SK-N-SH treated with all-trans-retinoic acid at 6 μM for 48 hours (cell line): ENCODE results near the gene FOXF1.

Experiments
- ATAC-seq: fragments of 200-7000 bp; cut with Tn5 transposase; 3 replicates; pipeline ENCODE4 v1.9.1; 2020; ENCODE audit warnings: mild to moderate bottlenecking, moderate library complexity
- ARNTL ChIP-seq: fragments of 450-650 bp; formaldehyde crosslinking; IDR thresholded peaks from 2 replicates; pipeline ENCODE4 v1.5.0; 2020; ENCODE audit warnings: low read depth, mild to moderate bottlenecking, moderate library complexity, borderline replicate concordance
- BACH2 ChIP-seq: fragments of 250-450 bp; sonication (Bioruptor Pico); IDR thresholded peaks from 2 replicates; pipeline ENCODE4 v1.9.0; 2021; ENCODE audit warnings: mild to moderate bottlenecking, borderline replicate concordance
- CREB5 ChIP-seq: fragments of 250-450 bp; sonication (Bioruptor Pico); IDR thresholded peaks from 2 replicates; pipeline ENCODE4 v1.5.1; 2020; ENCODE audit warnings: low read depth, mild to moderate bottlenecking, moderate library complexity
- CSDC2 ChIP-seq: fragments of 250-450 bp; sonication (Bioruptor Pico); IDR thresholded peaks from 2 replicates; pipeline ENCODE4 v1.5.0; 2020; ENCODE audit warnings: mild to moderate bottlenecking, moderate library complexity
- ESRRG ChIP-seq: fragments of 250-450 bp; sonication (Bioruptor Pico); IDR thresholded peaks from 2 replicates; pipeline ENCODE4 v1.6.1; 2021; ENCODE audit warnings: mild to moderate bottlenecking
- GLIS3 ChIP-seq: fragments of 250-450 bp; sonication (Bioruptor Pico); IDR thresholded peaks from 2 replicates; pipeline ENCODE4 v1.5.0; 2020; ENCODE audit warnings: mild to moderate bottlenecking, moderate library complexity
- ISL1 ChIP-seq: fragments of 250-450 bp; sonication (Bioruptor Pico); IDR thresholded peaks from 2 replicates; pipeline ENCODE4 v2.1.2; 2022; ENCODE audit warnings: mild to moderate bottlenecking, moderate library complexity
- POU6F1 ChIP-seq: fragments of 250-450 bp; sonication (Bioruptor Pico); IDR thresholded peaks from 2 replicates; pipeline ENCODE4 v1.8.0; 2021; ENCODE audit warnings: low read depth, mild to moderate bottlenecking, moderate library complexity, borderline replicate concordance
- PPARA ChIP-seq: fragments of 250-450 bp; sonication (Bioruptor Pico); IDR thresholded peaks from 2 replicates; pipeline ENCODE4 v1.5.0; 2020; ENCODE audit warnings: mild to moderate bottlenecking, borderline replicate concordance
- ZFP30 ChIP-seq: fragments of 450-650 bp; formaldehyde crosslinking; IDR thresholded peaks from 2 replicates; pipeline ENCODE4 v1.5.0; 2022; ENCODE audit warnings: mild to moderate bottlenecking, moderate library complexity
- ZNF70 ChIP-seq: fragments of 450-650 bp; formaldehyde crosslinking; IDR thresholded peaks from 2 replicates; pipeline ENCODE4 v1.5.0; 2020; ENCODE audit warnings: mild to moderate bottlenecking, moderate library complexity
- ZNF8 ChIP-seq: fragments of 450-650 bp; formaldehyde crosslinking; IDR thresholded peaks from 2 replicates; pipeline ENCODE4 v1.5.0; 2020; ENCODE audit warnings: mild to moderate bottlenecking, moderate library complexity
- TF ChIP-seq, protein P1 (sequence below): fragments of 250-450 bp; sonication (Bioruptor Pico); IDR thresholded peaks from 2 replicates; pipeline ENCODE4 v1.5.0; 2020; ENCODE audit warnings: mild to moderate bottlenecking, moderate library complexity

Gene FOXF1

DNA sequence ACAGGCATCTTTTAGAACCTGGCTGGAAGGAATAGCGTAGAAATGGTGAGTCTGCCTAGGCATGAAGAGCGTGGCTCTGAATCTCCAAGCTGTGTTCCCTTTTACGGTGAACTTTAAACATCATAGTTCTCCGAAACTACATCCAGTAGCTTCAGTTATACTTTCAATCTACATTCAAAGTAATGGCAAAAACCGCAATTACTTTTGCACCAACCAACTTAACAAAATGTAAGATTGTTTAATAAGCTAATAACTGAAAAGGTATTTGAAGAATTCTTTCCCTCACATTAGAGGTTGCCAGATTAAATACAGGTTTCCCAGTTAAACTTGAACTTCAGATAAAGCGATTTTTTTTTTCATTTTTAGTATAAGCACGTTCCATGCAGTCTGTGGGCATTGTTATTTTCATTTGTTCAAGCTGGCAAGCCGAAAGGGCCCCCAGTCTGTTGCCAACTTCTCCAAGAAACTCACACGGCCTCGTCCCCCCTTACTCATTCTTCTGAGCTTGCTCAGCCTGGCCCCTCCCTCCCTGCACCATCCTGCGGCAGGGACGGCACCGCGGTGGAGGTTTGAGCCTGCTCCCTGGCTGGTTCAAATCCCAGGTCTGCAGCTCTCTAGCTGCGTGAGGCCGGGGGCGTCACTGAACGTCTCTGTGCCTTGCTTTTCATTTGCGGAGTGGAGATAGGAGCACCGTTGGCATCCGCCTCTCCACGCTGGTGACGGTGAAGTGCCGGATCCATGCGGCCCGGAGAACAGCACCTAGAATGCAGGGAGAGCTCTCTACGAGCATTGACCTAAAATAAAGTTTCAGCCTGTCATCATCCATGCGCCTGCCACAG is 48.2 kb downstream of the FOXF1 start:
- no peak for ATAC-seq
- TF ChIP-seq GLIS3 (CRISPR knock-in tag): no peak
- TF ChIP-seq PPARA (CRISPR knock-in tag): no peak
- TF ChIP-seq, protein P1, sequence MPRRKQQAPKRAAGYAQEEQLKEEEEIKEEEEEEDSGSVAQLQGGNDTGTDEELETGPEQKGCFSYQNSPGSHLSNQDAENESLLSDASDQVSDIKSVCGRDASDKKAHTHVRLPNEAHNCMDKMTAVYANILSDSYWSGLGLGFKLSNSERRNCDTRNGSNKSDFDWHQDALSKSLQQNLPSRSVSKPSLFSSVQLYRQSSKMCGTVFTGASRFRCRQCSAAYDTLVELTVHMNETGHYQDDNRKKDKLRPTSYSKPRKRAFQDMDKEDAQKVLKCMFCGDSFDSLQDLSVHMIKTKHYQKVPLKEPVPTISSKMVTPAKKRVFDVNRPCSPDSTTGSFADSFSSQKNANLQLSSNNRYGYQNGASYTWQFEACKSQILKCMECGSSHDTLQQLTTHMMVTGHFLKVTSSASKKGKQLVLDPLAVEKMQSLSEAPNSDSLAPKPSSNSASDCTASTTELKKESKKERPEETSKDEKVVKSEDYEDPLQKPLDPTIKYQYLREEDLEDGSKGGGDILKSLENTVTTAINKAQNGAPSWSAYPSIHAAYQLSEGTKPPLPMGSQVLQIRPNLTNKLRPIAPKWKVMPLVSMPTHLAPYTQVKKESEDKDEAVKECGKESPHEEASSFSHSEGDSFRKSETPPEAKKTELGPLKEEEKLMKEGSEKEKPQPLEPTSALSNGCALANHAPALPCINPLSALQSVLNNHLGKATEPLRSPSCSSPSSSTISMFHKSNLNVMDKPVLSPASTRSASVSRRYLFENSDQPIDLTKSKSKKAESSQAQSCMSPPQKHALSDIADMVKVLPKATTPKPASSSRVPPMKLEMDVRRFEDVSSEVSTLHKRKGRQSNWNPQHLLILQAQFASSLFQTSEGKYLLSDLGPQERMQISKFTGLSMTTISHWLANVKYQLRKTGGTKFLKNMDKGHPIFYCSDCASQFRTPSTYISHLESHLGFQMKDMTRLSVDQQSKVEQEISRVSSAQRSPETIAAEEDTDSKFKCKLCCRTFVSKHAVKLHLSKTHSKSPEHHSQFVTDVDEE (CRISPR knock-in tag): no peak
- no peak for TF ChIP-seq BACH2
- TF ChIP-seq CREB5 (CRISPR knock-in tag): no peak
- TF ChIP-seq ZNF8: no peak

DNA sequence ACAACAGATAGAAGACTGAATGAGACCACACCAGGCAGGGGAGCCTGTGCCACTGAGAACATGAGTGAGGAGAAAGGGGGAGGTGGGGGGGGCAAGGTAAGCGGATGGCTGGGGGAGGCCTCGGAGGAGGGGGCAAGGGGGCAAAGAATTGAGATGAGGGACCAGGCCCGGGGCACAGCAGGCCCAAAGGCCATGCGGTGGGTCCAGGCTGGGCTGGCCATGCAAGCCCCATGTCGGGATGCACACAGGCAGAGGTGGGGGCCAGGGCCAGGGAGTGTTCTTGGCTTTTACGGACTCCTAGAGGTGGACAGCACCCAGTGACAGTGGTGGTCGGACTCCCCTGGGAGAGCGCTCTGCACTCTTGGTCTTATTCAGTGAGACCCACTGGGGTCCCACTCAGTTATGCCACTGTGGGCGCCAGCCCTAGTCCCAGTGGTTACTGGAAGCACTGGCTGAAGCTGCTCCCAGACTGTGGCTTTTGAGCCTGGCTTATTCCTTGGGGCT is 49.5 kb downstream of the FOXF1 start:
- no peak for TF ChIP-seq ESRRG (CRISPR knock-in tag)
- no peak for TF ChIP-seq CREB5 (CRISPR knock-in tag)
- TF ChIP-seq ARNTL: no peak
- TF ChIP-seq GLIS3 (CRISPR knock-in tag): no peak
- TF ChIP-seq, protein P1 (CRISPR knock-in tag): no peak
- no peak for TF ChIP-seq CSDC2
- TF ChIP-seq POU6F1: no peak
- TF ChIP-seq ISL1: no peak
- no peak for TF ChIP-seq ZFP30 (CRISPR knock-in tag)
- TF ChIP-seq ZNF70: no peak
- no peak for TF ChIP-seq BACH2
- no peak for TF ChIP-seq PPARA (CRISPR knock-in tag)
- TF ChIP-seq, all 23 proteins: peak for 0
- ATAC-seq: no peak

DNA sequence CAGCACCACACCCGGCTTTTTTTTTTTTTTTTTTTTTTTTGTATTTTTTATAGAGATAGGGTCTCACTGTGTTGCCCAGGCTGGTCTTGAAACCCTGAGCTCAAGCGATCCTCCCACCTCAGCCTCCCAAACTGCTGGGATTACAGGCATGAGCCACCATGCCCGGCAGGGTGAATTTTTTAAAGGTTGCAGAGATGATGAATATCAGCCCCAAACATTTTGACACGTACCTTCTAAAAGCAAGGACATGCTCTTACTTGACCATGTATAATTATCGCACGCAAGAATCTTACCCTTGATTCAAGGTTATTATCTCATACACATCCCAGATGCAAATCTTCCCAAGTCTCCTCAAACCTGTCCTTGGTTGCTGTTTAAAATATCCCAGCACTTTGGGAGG is 52.0 kb downstream of the FOXF1 start:
- ATAC-seq: no peak
- TF ChIP-seq, protein P1 (CRISPR knock-in tag): no peak
- no peak for TF ChIP-seq ISL1
